Measurements from ENCODE around the gene PARD3. TPM values are rescaled to one million over a fixed set of nuclear protein-coding genes. Genes with fewer than 3 reads are reported as not detected.

The PARD3 gene
- total RNA-seq, 1 donor from 2014 or later, result 39.6 TPM

DNA sequence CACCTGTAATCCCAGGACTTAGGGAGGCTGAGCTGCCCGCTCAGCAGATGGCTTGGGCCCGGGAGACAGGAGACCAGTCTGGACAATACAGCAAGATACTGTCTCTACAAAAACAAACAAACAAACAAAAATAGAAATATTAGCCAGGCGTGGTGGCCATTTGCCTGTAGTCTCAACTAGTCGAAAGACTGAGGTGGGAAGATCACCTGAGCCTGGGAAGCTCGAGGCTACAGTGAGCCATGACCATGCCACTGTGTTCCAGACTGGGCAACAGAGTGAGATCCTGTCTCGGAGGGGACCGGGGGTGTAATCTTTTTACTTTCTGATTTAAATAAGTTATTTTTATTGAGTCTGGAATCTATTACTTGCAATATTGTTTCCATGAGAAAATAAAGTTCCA lies 274.6 kb downstream of the PARD3 start:
- no peak for DNase-seq (ENCODE audit: low spot score)

DNA sequence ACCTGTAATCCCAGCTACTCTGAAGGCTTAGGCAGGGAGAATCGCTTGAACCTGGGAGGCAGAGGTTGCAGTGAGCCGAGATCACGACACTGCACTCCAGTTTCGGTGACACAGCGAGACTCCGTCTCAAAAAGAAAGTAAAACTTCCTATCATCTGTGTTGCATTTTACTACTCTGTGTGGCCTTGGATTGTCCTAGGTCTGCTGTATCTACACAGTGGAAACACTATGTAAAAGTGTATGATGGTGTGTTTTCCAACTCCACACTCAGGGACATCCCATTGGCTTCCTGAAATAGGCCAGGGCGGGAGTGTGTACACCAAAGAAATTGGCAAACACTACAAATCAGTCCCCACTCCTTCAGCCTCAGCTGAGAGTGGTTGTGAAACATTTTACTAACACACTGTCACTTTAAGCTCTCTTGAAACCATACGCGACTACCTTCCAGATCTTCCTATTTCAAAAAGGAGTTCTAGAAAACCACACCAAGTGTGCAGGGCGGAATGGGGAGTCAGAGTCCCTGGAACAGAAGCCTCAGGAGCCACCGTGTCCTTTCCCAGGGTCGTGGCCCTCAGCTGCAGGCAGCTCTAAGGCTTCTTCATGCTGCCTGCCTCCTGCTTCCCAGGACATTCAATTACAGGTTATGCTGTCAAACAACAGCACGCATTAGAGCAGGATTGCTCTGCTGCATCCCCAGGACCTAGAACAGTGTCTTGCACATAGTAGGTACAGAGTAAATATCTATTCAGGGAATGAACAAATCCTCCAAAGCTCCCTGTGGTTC lies 275.4 kb downstream of the PARD3 start:
- DNase-seq (ENCODE audit: low spot score), result no peak

DNA sequence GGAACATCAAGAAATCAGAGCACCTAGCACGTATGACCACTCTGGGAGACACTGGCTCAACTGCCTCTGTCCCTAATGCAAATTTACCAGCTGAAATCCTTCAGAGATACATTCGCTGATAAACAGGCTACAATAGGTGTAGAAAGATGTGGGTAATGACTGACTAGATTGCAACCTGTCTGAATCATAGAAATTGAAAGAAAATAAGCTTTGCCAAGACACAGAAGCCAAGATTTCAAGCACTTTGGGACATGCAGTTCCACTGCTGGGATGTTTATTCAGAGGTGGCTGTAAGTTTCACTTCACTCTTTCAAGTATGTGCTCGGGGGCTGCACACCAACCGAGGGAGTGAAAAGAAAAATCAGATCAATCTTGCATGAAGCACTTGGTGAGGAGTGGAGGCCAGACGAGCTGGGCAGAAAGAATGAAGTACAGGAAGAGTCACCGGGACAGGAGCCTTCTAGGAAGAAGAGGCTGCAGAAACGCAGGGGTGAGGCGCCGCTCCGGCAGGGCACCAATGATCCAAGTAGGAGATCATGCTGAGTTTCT lies 276.7 kb downstream of the PARD3 start:
- DNase-seq (ENCODE audit: low spot score), result no peak

DNA sequence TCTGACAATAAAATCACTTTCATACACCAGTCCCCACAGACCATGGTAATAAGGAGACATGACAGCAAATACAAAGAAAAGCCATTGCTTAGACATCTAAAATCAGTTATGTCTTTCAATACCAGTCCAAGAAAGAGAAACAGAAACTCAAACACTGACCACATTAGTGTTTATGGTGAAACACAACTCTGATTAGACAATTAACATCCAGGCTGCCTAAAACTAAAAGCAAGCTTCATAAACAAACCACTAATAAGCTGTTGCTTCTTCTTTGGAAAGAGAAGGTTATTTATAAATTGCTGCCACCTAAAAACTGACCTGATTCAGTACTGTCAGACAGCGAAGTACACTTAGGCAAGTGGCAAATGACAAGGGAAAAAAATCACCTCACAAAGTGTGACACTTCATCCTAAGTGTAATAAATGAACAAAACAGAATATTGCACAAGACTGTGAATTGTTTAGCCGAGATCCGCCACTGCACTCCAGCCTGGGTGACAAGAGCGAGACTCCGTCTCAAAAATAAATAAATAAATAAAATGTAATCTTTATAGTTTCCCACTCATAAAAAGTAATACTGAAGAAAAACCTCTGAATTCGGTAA lies 277.4 kb downstream of the PARD3 start:
- no peak for DNase-seq (ENCODE audit: low spot score)

DNA sequence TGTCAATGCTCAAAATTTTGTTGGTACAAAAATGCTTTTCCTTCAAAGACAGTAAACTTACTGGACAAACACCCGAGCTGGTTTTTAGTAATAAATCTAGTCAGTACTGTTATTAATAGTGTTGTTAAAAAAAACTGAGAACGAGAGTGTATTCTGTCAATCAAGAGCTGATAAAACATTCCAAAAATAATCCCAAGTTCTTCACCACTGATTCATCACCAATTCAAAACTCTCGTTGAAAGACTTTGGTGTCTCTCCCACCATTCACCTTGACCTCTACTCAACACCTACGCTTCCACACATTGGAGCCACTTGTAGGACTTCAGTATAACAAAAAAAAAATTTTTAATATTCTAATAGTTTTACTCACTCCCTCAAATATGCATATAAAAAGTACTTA lies 279.2 kb downstream of the PARD3 start:
- no peak for DNase-seq (ENCODE audit: low spot score)

DNA sequence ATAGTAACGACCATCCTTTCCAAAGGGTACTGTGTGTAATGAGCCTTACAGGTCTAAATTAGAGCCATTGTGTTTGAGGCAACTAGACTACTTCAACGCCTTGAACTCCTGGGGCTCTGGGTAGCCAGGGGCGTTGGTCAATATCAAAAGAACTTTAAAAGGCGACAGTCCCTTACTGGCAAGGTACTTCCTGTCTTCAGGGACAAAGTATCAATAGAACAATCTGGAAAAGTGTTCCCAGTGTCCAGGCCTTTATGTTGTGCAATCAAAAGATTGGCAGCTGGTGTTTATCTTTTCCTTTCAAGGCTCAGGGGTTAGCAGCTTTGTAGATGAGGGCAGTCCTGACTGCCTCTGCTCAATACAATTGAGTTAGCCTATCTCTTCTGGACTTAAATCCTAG lies 284.3 kb downstream of the PARD3 start:
- DNase-seq (ENCODE audit: low spot score), result no peak

DNA sequence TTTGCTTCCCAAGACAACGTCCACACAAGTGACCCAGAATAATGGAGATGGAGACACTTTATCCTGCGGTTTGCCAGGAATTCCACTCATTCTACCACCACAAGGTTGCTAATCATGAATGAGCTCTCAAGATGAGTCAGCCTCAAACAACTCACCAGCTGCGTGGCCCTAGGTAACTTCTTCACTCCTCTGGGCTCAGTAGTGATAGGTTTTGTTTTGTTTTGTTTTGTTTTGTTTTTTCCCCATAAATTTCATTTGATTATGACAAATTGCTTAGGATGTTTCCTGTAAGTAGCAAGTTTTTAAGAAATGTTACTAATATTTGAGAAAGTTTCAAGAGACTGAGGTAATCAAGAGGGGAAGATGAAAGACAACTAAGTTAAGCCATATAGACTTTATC lies 286.8 kb downstream of the PARD3 start:
- DNase-seq (ENCODE audit: low spot score), result no peak

DNA sequence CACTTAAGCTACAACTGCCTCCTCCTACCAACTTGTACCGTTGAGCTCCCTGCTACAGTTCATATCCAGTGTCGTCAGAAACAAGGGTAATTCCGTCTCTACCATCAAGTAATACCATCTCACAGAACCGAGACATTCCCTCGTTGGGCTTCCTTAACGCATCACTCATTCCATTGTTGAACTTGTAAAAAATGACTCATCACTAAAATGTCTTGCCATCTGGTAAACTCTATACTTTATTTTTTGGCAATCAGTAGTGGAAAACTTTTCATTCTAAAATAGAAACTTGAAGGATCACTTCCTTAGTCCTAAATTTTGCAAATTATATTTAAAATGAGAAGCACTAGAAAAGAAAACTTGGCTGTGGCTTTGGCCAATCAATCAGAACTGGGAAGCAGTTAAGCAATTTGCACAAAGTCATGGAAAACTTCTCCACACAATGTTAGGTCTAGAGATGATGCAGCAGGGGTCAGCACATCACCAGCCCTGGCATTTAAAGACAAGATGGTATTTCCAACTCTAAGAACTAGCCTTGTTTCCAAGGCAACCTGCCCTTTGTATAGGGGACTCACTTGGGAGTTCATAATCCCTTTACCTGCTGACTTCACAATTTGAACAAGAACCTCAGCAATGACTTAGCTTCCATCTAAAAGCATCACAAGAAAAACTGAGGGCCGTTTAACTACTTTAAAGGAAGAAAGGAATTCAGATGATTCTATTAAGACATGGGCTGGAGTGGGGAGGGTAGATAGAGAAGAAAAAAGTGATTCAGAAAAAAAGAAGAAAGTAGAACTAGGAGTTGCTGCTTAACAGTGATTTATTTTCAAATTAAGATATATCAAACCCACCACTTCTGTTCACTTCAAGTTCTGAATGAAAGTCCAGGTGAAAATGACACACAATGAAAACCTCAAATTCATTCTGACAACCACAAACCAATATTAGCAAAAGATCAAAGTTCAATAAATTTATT lies 288.1 kb downstream of the PARD3 start:
- DNase-seq (ENCODE audit: low spot score), result no peak

DNA sequence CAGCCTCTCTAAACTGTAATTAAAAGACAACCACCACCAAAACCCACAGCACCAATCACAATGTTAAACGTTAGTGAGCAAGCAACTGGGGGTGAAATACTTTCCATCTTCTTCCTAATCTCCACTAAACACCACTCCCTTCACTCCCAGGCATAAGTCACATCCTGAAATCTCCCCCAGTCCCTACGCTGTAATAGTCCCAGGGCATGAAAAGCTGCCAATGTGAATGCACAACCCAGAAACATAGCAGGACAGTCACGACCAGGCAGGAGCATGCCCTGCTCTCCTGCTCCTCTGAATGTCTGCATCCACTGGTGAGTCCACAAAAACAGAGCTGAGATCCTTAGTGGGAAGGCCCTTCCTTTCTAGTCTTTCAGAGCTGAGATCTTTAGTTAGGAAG lies 288.9 kb downstream of the PARD3 start:
- no peak for DNase-seq (ENCODE audit: low spot score)

DNA sequence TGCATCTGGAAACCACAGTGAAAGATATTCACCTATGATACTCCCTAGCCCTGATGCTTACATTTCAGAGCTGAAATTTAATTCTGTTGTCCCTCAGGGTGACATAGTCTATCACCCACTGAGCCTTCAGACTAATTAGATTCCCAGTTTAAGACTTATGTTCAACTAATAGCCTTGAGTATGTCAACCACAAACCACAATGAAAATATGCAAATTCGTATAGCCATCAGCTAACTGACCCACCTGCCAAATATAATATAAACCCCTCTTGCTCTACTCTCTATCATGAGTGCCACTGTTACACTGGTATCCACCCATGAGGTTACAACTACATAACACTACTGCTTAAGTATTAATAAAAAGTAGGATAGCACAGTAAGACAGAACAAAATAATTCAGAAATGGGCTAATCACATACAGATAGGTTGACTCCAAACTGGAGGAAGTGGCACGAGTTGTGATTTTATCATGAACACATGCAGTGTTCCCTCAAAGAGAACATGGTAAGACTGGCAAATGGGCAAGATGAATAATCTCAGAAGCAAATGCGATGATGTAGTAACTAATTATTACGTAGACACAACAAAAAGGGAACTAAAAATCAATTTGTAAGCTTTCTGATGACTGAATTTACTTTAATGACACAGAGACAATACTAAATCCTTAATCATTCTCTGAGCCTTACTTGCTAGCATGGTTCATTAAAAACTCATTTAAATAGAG lies 290.6 kb downstream of the PARD3 start:
- DNase-seq (ENCODE audit: low spot score), result no peak

DNA sequence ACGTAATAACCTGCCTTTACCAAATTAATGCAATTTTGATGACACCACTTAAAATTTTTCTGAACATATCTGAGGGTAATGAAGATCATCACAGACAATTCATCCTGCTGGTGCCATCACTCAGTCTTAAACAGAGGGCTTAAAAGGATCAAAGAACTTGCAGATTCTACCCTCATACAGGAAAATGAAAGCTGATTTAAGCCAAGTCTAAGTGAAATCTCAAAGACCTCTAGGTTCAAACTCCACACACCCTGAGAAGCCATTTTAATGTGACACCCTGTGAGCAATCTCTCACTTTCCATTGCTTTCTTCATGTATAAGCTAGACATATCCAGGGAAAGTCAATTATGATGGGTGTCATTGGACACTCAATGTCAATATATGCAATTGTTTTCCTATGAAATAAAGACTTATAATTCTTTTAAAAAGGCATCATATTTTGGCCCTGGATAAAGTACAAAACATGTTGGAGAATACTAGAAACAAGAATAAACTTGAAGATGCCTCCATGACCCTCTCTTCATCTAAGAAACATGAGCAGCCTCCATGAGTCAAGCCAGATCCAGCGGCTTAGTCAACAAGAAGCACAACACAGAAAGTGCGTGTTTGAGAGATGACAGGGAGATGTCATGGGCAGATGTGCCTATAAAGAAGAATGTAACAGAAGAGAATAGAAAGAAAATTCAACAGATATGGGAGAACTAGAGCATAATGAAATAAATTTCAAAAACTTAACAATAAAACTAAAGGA lies 291.9 kb downstream of the PARD3 start:
- DNase-seq (ENCODE audit: low spot score), result no peak

DNA sequence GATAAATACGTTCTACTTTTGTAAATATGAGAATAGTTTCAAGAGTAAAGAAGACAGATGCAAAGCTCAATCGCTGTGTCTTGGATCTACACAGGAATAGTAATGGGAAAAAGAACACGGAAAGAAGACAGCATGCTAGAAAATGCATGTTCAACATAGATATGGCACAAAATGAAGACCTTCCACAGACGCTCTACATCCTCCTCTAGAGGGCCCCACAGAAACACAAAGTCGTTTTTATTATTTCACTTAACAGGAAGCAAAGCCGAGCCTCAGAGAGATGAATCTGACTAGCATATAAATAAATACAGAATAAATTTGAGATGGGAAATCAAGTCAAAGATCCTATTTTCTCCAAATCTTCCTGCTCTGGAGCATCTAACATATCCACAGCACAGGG lies 292.6 kb downstream of the PARD3 start:
- DNase-seq (ENCODE audit: low spot score), result no peak

DNA sequence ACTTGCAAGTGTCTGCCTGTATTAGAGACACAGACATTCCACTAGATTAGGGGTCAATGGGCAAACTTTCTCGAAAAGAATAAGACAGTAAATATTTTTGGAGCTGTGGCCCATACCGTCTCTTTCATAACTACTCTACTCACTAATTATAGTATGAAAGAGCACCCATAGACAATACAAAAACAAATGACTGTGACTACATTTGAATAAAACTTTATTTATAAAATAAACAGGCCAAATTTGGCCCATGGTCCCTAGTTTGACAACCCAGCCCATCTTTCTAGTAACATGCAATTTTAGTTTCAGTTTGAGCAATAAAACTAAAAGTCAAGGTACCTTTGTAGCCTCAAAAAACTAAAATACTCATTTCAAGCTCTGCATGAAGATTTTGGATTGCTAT lies 294.6 kb downstream of the PARD3 start:
- DNase-seq (ENCODE audit: low spot score), result no peak

DNA sequence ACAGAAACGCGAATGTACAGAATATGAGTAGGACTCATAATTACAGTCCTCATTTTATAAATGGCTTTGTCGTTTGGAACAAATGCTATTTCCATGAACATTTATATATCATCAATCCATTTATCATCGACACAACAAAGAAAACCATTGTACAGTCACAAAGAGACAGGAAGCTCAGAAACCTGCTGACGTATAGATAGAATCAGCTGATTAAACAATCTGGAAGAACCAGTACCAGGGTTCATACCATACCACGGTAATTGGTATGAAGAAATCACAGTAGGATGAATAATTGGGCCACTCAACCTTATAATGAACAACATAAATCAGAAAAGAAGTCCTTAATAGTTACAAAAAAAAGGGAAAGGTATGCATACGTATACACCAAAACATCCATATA lies 295.0 kb downstream of the PARD3 start:
- DNase-seq (ENCODE audit: low spot score), result no peak

DNA sequence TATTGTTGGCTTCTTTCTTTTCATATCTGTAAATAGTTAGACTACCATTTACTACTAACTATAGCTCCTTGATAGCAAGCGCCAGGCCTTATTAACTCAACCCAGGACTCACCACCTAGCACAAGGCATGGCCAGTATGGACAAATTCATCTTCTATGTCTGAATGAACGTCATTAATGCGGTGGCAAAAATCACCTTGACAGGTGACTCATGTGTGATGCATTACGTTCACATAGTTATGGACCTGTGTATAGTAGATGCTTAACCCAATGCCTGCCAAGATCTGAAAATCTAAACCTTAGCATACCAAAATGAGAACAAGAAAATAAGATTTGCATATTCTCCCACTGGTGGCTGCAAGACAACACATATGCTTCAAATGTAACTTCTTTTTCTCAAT lies 300.8 kb downstream of the PARD3 start:
- no peak for DNase-seq (ENCODE audit: low spot score)

DNA sequence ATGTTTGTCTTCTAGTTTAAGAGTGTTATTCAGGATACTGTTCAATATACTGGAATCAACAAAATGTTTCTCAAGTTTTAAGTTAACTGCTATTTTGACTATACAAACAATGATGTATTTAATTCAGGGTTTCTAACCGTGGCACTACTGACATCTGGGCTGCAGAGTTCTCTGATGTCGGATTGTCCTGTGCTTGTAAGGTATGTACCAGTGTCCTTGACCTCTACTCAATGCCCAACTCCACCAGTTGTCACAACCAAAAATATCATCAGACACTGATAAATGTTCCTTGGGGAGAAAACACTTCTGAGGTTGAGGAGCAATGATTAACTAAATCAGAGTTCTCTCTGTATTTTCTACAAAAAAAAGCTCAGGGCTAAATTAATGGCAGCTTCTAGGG lies 301.5 kb downstream of the PARD3 start:
- no peak for DNase-seq (ENCODE audit: low spot score)

DNA sequence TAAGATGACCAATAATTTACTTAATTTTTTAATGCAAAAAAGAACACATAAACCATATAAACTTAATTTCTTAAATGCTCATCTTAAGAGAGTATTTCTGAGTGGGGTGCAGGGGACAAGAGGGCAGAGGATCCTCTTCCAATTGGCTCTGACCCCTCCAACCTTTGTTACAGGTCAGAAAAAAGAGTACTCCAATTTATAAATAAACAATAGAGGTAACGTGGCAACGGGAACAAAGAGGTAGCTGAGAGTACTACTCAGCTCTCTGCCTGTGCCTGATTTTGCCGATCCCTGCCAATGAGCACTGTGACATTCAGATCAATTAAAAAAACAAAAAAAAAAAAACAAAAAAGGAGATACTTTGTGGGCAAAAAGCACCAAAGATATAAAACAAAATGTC lies 307.9 kb downstream of the PARD3 start:
- DNase-seq (ENCODE audit: low spot score), result no peak

DNA sequence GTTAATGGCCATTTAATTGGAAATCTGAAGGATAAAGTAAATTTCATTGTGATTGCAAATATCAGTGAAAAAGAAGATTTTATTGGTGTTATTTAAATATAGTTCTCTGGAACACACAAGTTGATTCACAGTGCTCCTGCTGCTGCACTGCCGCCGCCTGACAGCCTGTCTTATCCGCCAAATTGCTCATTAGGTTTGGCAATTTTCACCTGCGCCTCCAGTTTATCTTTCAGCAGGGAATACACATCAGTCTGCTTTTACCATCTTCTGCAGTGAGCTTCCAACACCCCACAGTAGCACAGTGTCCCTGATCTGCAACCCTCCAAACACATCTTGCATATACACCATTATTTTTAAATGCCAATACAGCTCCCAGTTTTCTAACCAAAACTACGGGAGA lies 308.3 kb downstream of the PARD3 start:
- no peak for DNase-seq (ENCODE audit: low spot score)

DNA sequence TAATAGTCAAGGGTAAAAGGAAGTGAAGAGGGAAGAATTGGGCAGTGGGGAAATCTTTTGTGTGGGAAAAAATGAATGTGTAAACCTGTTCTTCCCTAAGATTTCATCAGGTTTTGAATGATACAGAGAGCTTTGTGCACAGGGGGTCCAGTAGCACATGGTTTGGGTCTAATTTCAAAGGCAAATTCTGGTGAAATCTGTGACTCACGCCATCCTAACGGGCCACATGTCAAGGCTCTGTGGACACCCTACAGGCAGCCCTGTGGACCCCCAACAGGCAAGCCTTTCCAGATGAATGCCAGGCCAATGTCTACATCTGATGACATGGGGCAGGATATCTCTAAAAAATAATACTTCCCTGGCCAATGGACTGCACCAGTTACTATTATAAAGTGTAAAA lies 309.8 kb downstream of the PARD3 start:
- DNase-seq (ENCODE audit: low spot score), result no peak

DNA sequence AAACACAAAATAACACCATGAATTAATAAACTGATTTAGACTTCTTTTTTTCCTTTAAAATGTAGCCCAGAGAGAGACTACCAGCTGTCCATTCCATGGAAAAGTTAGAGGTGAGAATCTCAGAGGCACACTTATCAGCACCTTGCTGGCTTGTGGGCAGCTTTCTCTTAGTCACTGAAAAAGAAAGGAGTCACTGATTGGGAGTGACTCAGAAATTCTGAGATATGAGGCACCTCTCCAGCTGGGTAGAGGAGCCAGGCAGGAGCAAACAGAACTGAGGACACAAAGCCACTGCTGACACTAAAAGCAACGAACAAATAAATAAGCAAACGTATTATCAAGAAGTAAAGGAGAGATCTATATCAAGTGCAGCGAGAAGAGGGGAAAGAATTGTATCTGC lies 310.6 kb downstream of the PARD3 start:
- DNase-seq (ENCODE audit: low spot score), result no peak

DNA sequence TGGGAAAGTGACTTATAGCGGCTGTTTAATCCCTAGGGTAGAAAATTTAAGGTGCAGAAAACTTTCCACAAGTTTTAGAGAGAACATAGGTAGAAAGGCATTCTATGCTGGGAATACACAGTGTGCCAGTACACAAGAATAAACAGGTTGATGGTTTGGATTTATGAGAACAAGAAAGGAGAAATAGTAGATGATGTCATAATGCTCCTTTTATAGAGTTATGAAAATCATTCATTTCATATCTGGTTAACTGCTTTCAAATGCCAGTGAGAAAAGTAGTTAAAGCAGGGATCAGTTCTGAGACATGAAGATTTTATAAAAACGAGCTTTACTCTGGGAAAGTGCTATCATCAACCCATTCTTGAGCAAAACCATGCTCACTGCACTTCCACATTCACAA lies 311.4 kb downstream of the PARD3 start:
- DNase-seq (ENCODE audit: low spot score), result no peak

All from mucosa of gallbladder (tissue), 1 donor.